Naive B cell (primary cell): ENCODE data around the gene APAF1. TPM values are rescaled to one million over a fixed set of nuclear protein-coding genes. Genes with fewer than 3 reads are reported as not detected.
A peak's percentile ranks its signal among the peaks of the same experiment; 100 is the strongest.
"Not testable (repeated sequence)": the region's sequence is repeated elsewhere in the genome, so short reads cannot be mapped to it uniquely, and the experiment has no call there.

Source experiments
- ATAC-seq, 2 donors: fragments of 150-1000 bp; cut with Tn5 transposase; 2 replicates each; pipeline ENCODE4 v1.10.0; 2021; ENCODE audit warnings: low read depth in 2 of 2, mild to moderate bottlenecking in 2 of 2, moderate library complexity in 2 of 2
- DNase-seq: peaks from one replicate; pipeline ENCODE4 v3.0.0; 2022
- H3K27ac Mint-ChIP-seq, 6 donors: one replicate each; pipeline ENCODE4 v1.8.0; 2020 to 2022; ENCODE audit warnings: mild to moderate bottlenecking in 6 of 6, mixed read lengths in 6 of 6, moderate library complexity in 5 of 6, inconsistent platforms in 2 of 6
- H3K27me3 Mint-ChIP-seq, 3 donors: one replicate each; pipeline ENCODE4 v1.8.0; 2021 to 2022; ENCODE audit warnings: mixed read lengths in 3 of 3, mild to moderate bottlenecking in 1 of 3
- H3K36me3 Mint-ChIP-seq, 2 donors: one replicate each; pipeline ENCODE4 v1.8.0; 2020 to 2022; ENCODE audit warnings: mixed read lengths in 2 of 2, inconsistent platforms in 1 of 2, mild to moderate bottlenecking in 1 of 2
- H3K4me1 Mint-ChIP-seq, 3 donors: one replicate each; pipeline ENCODE4 v1.8.0; 2020 to 2022; ENCODE audit warnings: mixed read lengths in 3 of 3, inconsistent platforms in 1 of 3, mild to moderate bottlenecking in 1 of 3, moderate library complexity in 1 of 3
- H3K4me3 Mint-ChIP-seq, 8 donors: one replicate each; pipeline ENCODE4 v1.8.0; 2020 to 2022; ENCODE audit warnings: mild to moderate bottlenecking in 8 of 8, mixed read lengths in 8 of 8, moderate library complexity in 8 of 8, inconsistent platforms in 2 of 8
- H3K9me3 Mint-ChIP-seq, 7 donors: one replicate each; pipeline ENCODE4 v1.8.0; 2020 to 2022; ENCODE audit warnings: mixed read lengths in 7 of 7, mild to moderate bottlenecking in 5 of 7, inconsistent platforms in 2 of 7, moderate library complexity in 1 of 7
- polyA plus RNA-seq, 6 donors: library from polyadenylated mRNA; unstranded; fragments of 300-500 nt; fragmentation: Illumina TruSeq; gene quantifications; one replicate each; pipeline ENCODE4 v1.2.3, GENCODE V29; 2021; ENCODE audit warnings: low read depth in 6 of 6

The APAF1 gene, protein sequence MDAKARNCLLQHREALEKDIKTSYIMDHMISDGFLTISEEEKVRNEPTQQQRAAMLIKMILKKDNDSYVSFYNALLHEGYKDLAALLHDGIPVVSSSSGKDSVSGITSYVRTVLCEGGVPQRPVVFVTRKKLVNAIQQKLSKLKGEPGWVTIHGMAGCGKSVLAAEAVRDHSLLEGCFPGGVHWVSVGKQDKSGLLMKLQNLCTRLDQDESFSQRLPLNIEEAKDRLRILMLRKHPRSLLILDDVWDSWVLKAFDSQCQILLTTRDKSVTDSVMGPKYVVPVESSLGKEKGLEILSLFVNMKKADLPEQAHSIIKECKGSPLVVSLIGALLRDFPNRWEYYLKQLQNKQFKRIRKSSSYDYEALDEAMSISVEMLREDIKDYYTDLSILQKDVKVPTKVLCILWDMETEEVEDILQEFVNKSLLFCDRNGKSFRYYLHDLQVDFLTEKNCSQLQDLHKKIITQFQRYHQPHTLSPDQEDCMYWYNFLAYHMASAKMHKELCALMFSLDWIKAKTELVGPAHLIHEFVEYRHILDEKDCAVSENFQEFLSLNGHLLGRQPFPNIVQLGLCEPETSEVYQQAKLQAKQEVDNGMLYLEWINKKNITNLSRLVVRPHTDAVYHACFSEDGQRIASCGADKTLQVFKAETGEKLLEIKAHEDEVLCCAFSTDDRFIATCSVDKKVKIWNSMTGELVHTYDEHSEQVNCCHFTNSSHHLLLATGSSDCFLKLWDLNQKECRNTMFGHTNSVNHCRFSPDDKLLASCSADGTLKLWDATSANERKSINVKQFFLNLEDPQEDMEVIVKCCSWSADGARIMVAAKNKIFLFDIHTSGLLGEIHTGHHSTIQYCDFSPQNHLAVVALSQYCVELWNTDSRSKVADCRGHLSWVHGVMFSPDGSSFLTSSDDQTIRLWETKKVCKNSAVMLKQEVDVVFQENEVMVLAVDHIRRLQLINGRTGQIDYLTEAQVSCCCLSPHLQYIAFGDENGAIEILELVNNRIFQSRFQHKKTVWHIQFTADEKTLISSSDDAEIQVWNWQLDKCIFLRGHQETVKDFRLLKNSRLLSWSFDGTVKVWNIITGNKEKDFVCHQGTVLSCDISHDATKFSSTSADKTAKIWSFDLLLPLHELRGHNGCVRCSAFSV (N-terminal part only)
- 10 to 100 TPM in 1 of 6 donors, 1 to 10 TPM in 5; 5.8 to 13.9 (median 7.6) TPM for polyA plus RNA-seq

DNA sequence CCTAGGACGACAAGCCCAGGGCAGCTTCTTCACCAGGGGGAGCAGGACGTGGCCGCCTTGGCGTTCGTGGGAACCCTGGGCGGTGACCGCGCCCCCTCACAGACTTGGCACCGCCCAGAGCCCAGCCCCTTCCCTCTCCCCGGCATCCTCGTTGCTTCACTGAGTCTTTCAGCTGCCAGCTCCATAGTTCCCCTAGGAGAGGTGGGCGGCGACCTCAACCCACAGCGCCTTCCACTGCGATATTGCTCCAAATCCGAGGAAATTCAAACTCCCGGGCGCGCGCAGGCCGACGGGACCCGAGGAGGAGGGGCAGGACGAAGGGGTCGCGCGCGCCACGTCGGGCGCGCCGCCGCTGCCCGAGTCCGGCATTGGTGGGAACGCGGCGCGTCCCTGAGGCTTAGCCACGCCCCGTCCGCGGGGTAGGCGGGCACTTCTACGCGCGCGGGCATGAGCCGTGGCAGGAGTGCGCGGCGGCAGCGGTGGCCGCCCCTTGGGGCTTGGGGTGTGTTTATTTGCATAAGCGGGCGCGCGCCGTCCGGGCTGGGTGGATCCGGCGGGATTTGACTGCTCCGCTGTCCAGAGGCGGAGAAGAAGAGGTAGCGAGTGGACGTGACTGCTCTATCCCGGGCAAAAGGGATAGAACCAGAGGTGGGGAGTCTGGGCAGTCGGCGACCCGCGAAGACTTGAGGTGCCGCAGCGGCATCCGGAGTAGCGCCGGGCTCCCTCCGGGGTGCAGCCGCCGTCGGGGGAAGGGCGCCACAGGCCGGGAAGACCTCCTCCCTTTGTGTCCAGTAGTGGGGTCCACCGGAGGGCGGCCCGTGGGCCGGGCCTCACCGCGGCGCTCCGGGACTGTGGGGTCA lies at the start of gene APAF1, which contains the start of gene IKBIP:
Gene APAF1, plus strand, starts transcription at position 579 of the 860 bp plus-strand sequence. CDS start 3,070 bp downstream, outside the sequence.
Gene IKBIP, minus strand, starts transcription at position 77 of the 860 bp plus-strand sequence. CDS start 87 bp downstream, outside the sequence.
- Mint-ChIP-seq H3K4me1 (peaks cover 7 to 29% (median 18%) of the 10 kb centered on the region in 3 donors), H3K9me3 (peaks cover 0 to 2% (median 0%) of the 10 kb centered on the region in 7 donors), H3K27me3 (no peaks in the 10 kb centered on the region), H3K36me3 (peaks cover 0 to 8% of the 10 kb centered on the region in 2 donors), H3K4me3 (peak within 1 kb of the TSS; percentile 98 to 100 (median 98)), H3K27ac (peak within 1 kb of the TSS; percentile 90 to 98 (median 97))
- ATAC-seq (peak; percentile 84 to 86), DNase-seq (peak; percentile 99)

DNA sequence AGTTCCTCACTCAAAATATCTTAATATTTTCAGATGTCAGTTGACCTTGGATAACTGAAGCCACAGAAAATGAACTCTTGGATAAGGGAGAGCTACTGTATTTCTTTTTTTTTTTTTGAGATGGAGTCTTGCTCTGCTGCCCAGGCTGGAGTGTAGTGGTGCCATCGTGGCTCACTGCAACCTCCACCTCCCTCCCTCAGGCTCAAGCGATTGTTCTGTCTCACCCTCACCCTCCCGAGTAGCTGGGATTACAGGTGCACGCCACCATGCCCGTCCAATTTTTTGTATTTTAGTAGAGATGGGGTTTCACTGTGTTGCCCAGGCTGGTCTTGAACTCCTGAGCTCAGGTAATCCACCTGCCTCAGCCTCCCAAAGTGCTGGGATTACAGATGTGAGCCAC lies 47.8 kb upstream of the APAF1 start:
- peak overlapping the region in 4 of 6 donors; percentile 37 to 76 (median 58) for H3K27ac Mint-ChIP-seq
- ATAC-seq, H3K36me3 Mint-ChIP-seq: not testable (repeated sequence)

DNA sequence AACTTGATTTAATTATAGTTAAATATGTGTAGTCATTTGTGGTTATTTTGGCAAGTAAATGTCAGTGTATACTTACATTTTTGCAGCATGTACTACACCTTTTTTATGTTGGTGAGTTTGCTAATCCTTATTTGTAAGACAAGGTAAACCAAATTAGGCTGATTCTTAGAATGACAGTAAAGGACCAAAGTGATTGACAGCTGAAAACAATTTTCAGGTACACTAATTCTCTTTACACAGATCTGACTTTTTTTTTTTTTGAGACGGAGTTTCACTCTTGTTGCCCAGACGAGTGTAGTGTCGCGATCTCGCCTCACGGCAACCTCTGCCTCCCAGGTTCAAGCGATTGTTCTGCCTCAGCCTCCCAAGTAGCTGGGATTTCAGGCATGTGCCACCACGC lies 43.2 kb upstream of the APAF1 start:
- H3K36me3 Mint-ChIP-seq = peaks cover 9 to 11% of the 10 kb centered on the region in 2 donors

More for the DNA sequence above, 47.8 kb upstream of the APAF1 start:
- DNase-seq, H3K27me3 Mint-ChIP-seq, H3K9me3 Mint-ChIP-seq: not testable (repeated sequence)
- H3K4me1 Mint-ChIP-seq = peaks cover 21 to 31% (median 29%) of the 10 kb centered on the region in 3 donors
- H3K4me3 Mint-ChIP-seq = peak overlapping the region in 2 of 8 donors; percentile 15 to 33

DNA sequence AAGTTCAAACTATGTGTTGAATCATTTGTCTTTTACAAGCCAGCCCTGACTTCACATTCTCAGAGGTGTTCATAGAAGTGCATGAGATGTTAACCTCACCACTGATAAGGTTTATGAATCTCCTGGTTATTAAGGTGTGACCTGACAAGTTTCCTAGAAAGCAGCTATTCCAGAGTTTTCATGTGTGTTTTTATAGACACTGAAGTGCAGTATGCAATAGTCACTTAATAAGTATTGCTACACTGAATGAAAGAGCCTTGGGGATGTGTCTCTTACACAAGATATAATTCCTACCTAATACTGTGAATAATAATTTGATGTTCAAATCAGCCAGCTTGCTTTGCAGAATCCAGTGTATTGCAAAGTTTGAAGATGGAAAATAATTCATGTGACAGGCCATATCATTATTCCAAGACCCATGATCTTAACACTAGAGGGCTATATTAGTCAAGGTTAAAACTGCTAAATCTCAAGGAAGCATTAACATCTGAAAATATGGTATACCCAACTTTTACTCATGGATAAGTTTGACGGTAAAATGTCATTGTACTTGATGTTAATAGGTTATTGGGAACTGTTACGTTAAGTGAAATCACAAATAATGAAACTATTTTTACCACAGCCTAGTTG lies 38.6 kb upstream of the APAF1 start:
- Mint-ChIP-seq H3K4me1 (peaks cover 5 to 9% (median 7%) of the 10 kb centered on the region in 3 donors), H3K9me3 (no peaks in the 10 kb centered on the region), H3K27ac (peak overlapping the region in 4 of 6 donors; percentile 92 to 97 (median 94)), H3K27me3 (no peaks in the 10 kb centered on the region), H3K4me3 (peak overlapping the region in 4 of 8 donors; percentile 75 to 93 (median 88)), H3K36me3 (peaks cover 9 to 11% of the 10 kb centered on the region in 2 donors)
- ATAC-seq = no peak
- DNase-seq = no peak

More for the DNA sequence above, 43.2 kb upstream of the APAF1 start:
- no peak for DNase-seq
- H3K4me3 Mint-ChIP-seq = peak overlapping the region in 1 of 8 donors; percentile 60
- H3K27ac Mint-ChIP-seq = peak overlapping the region in 1 of 6 donors; percentile 57
- no peak for ATAC-seq
- H3K9me3 Mint-ChIP-seq = no peaks in the 10 kb centered on the region
- peaks cover 0 to 4% (median under 1%) of the 10 kb centered on the region in 3 donors for H3K4me1 Mint-ChIP-seq
- no peaks in the 10 kb centered on the region for H3K27me3 Mint-ChIP-seq

DNA sequence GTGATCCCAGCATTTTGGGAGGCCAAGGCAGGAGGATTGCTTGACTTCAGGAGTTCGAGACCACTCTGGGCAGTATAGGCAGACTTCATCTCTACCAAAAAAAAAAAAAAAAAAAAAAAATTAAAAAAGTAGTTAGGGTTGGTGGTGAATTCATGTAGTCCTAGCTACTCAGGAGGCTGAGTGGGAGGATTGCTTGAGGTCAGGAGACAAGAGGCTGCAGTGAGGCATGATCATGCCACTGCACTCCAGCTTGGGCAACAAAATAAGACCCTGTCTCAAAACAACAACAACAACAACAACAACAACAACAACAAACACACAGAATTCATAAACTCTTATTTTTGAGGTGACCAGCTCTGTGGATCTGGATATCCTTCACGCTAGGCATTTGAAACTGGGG lies 34.5 kb upstream of the APAF1 start:
- Mint-ChIP-seq H3K4me3 (no peak overlapping the region), H3K9me3 (no peaks in the 10 kb centered on the region), H3K36me3 (no peaks in the 10 kb centered on the region), H3K27me3 (no peaks in the 10 kb centered on the region), H3K4me1 (peaks cover 26 to 33% (median 29%) of the 10 kb centered on the region in 3 donors), H3K27ac (peak overlapping the region in 1 of 6 donors; percentile 37)
- DNase-seq = no peak
- ATAC-seq = no peak

DNA sequence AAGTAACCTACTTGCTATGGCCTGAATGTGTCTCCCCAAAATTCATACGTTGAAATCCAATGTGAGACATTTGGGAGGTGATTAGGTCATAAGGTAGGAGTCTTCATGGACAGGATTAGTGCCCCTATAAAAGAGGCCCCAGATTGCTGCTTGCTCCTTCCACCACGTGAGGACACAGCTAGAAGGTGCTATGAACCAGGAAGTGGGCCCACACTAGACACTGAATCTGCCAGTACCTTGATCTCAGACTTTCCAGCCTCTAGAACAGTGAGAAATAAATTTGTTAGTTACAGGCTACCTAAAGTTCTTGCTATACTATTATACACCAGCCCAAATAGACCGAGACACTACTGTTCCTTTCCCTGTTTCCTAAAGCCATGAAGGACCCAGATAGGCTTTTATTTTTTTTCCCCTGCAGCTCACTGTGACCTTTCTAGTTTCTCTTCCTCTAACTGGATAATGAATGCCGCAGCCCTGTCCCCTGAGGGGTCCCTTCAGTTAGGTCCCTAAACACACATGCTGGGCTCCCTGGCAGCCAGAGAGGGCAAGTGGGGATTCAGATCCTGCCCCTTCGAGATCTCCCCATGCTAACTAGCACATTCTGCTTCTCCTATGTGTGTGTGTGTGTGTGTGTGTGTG lies 32.3 kb upstream of the APAF1 start:
- peak overlapping the region; percentile 71 to 98 (median 94) for H3K27ac Mint-ChIP-seq
- no peaks in the 10 kb centered on the region for H3K9me3 Mint-ChIP-seq
- no peaks in the 10 kb centered on the region for H3K36me3 Mint-ChIP-seq
- peak; percentile 76 for DNase-seq
- H3K4me3 Mint-ChIP-seq = peak overlapping the region in 7 of 8 donors; percentile 4 to 85 (median 46)
- H3K27me3 Mint-ChIP-seq = no peaks in the 10 kb centered on the region
- peak; percentile 97 for ATAC-seq
- H3K4me1 Mint-ChIP-seq = peaks cover 21 to 26% (median 22%) of the 10 kb centered on the region in 3 donors

DNA sequence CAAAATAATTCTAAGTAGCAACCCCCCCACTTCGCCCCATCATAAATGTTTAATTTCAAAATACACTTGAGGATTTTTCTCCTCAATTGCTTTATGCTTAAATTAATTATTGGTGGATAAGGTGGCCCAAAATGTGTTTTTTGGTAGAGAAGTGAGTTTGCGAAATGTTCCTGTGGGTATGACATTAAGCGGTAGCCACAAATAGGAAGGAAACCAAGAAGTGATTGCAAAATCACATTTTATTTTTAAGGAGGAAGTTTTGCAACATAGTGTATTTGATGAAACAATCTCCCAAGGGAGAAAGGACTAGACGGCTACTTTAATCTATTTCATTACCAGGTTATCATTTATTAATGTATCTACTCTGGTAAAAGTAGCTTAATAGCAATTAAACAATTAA lies 26.1 kb upstream of the APAF1 start:
- no peaks in the 10 kb centered on the region for H3K36me3 Mint-ChIP-seq
- H3K27ac Mint-ChIP-seq = peak overlapping the region in 1 of 6 donors; percentile 61
- no peaks in the 10 kb centered on the region for H3K27me3 Mint-ChIP-seq
- no peaks in the 10 kb centered on the region for H3K9me3 Mint-ChIP-seq
- ATAC-seq = no peak
- H3K4me3 Mint-ChIP-seq = no peak overlapping the region
- peaks cover 8 to 9% (median 9%) of the 10 kb centered on the region in 3 donors for H3K4me1 Mint-ChIP-seq
- no peak for DNase-seq

DNA sequence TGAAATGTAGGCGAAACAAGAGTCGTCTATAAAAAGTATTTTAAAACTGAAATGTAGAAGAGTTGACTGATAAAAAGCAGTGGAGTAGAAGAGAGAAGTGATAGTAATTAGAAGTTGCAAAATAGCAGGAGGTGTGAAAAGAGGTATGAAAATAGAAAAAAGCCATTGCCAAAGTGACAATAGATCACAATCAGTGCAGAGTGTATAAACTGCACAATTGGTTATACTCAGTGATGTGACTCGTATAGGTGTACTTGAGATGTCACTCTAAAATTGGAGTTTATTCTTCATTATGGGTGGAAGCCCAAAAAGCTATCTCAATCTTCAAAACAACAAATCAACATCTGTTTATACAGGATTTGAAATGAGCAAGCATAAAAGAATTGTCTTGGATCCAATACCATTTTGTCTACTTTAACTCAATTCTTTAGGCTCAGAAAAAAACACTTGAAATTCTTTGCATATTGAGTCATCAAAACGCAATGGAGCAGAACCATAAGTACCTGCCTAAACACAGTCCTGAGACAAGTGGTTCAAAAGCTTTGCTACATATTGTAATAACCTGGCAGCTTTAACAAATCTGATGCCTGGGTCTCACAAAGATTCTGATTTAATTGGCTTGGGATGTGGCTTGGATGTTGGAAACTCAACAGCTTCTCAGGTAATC lies 9.3 kb upstream of the APAF1 start:
- no peaks in the 10 kb centered on the region for H3K27me3 Mint-ChIP-seq
- H3K4me1 Mint-ChIP-seq = peaks cover 10 to 13% (median 10%) of the 10 kb centered on the region in 3 donors
- H3K9me3 Mint-ChIP-seq = no peaks in the 10 kb centered on the region
- peak overlapping the region in 1 of 6 donors; percentile 76 for H3K27ac Mint-ChIP-seq
- H3K4me3 Mint-ChIP-seq = no peak overlapping the region
- DNase-seq = no peak
- peaks cover 0 to 3% of the 10 kb centered on the region in 2 donors for H3K36me3 Mint-ChIP-seq
- ATAC-seq = peak in 1 of 2 donors; percentile 37

DNA sequence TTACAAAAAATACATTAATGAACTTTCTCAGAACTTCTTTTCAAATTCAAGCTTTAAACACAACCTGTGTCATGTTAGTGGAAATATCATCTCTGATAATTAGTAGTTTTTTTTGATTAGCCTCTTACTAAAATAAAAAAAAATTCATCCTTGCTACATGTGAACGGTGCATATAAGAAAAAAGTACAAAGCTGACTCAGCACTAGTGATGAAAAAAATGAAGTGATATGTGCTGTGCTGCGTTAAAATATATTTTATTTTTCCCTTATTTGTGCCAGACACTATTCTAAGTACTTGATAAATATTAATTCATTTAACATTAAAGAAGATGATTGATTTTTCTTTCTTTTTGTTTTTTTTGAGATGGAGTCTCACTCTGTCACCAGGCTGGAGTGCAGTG lies 8.0 kb upstream of the APAF1 start:
- Mint-ChIP-seq H3K9me3 (no peaks in the 10 kb centered on the region), H3K27ac (no peak overlapping the region), H3K4me1 (peaks cover 10 to 17% (median 12%) of the 10 kb centered on the region in 3 donors), H3K27me3 (no peaks in the 10 kb centered on the region), H3K36me3 (peaks cover 0 to 3% of the 10 kb centered on the region in 2 donors), H3K4me3 (no peak overlapping the region)
- ATAC-seq (no peak), DNase-seq (no peak)

DNA sequence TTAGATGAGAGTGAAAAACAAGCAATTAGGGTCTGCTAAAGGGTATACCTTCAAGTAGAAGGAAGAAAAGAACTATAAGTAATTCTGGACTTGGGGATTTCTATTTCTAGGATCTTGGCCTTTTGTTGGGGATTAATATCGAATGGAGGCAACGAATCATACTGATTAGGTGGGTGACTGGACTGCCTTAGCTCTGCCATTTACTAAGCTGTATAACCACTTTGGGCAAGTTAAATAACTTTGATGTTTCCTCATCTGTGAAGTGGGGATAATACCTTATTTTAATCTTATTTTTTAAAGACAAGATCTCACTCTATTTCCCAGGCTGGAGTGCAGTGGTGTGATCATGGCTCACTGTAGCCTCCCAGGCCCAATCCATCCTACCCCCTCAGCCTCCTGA lies 7.1 kb upstream of the APAF1 start:
- H3K9me3 Mint-ChIP-seq = no peaks in the 10 kb centered on the region
- peak overlapping the region in 1 of 6 donors; percentile 4 for H3K27ac Mint-ChIP-seq
- peaks cover 0 to 3% of the 10 kb centered on the region in 2 donors for H3K36me3 Mint-ChIP-seq
- DNase-seq (no peak), ATAC-seq (no peak)
- peaks cover 10 to 18% (median 17%) of the 10 kb centered on the region in 3 donors for H3K4me1 Mint-ChIP-seq
- H3K4me3 Mint-ChIP-seq = no peak overlapping the region
- no peaks in the 10 kb centered on the region for H3K27me3 Mint-ChIP-seq

DNA sequence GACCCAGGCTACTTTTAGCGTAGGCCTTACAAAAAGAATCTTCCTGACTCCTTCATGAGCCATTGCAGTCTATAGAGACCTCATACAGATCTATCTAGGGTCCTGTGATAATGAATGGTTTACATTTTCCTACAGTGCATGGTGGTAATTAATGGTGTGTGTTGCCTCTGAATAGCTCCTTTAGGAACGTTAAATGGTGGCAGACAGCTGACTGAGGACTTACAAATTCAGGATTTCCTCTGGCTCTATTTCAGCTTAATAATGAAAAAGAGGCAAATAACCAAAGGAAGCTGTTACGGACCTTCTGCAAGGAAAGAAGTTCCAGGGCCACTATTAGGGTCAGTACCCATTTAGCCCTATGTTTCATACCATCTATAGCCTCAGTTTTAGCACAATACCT lies 5.6 kb upstream of the APAF1 start:
- H3K27ac Mint-ChIP-seq = no peak overlapping the region
- DNase-seq (no peak), ATAC-seq (no peak)
- H3K9me3 Mint-ChIP-seq = peaks cover 0 to 2% (median 0%) of the 10 kb centered on the region in 7 donors
- peak overlapping the region in 1 of 8 donors; percentile 45 for H3K4me3 Mint-ChIP-seq
- H3K4me1 Mint-ChIP-seq = peaks cover 10 to 27% (median 22%) of the 10 kb centered on the region in 3 donors
- H3K27me3 Mint-ChIP-seq = no peaks in the 10 kb centered on the region
- H3K36me3 Mint-ChIP-seq = peaks cover 0 to 3% of the 10 kb centered on the region in 2 donors
